Stomach (tissue), 9 donors: ENCODE results near the gene DBP. TPM values are rescaled to one million over a fixed set of nuclear protein-coding genes. Genes with fewer than 3 reads are reported as not detected.

ENCODE experiments used
- DNase-seq, 2 donors: peaks; one replicate each; pipeline versions ENCODE4 v3.0.0 to v3.0.0-alpha.2; 2013 to 2019
- H3K27ac ChIP-seq, 5 donors: fragments of 200-600 bp in 4 of 5; sonication (generic) in 4 of 5; one replicate each; pipeline ENCODE4 v1.5.1; 2013 to 2019; ENCODE audit warnings: mild to moderate bottlenecking in 1 of 5, moderate library complexity in 1 of 5
- H3K27me3 ChIP-seq, 3 donors: fragments of 200-600 bp; sonication (generic); one replicate each; pipeline ENCODE4 v1.5.1; 2017 to 2019; ENCODE audit warnings: mixed run types in 1 of 3
- H3K36me3 ChIP-seq, 4 donors: fragments of 200-600 bp; sonication (generic); 1 replicate in 3 of 4; 2 replicates in 1 of 4; pipeline ENCODE4 v1.5.1; 2016 to 2019
- H3K4me1 ChIP-seq, 4 donors: fragments of 200-600 bp; sonication (generic); one replicate each; pipeline ENCODE4 v1.5.1; 2016 to 2019
- H3K4me3 ChIP-seq, 4 donors: fragments of 200-600 bp; sonication (generic) in 3 of 4; one replicate each; pipeline ENCODE4 v1.5.1; 2016 to 2019; ENCODE audit warnings: mild to moderate bottlenecking in 1 of 4
- H3K9me3 ChIP-seq, 4 donors: fragments of 200-600 bp; sonication (generic); one replicate each; pipeline ENCODE4 v1.5.1; 2016 to 2019
- EP300 ChIP-seq: sonication (generic); formaldehyde crosslinking; IDR thresholded peaks from one replicate; pipeline ENCODE4 v1.6.1; 2017; ENCODE audit warnings: antibody characterized with exemption
- POLR2A ChIP-seq, 4 donors: fragments of 450-650 bp; IDR thresholded peaks; one replicate each; pipeline ENCODE4 v1.6.1; 2016; ENCODE audit warnings: antibody characterized with exemption in 4 of 4, control low read depth in 2 of 4, mild to moderate bottlenecking in 1 of 4, moderate library complexity in 1 of 4
- POLR2AphosphoS5 ChIP-seq, 3 donors: sonication (generic); formaldehyde crosslinking; IDR thresholded peaks; one replicate each; pipeline ENCODE4 v1.6.1; 2016; ENCODE audit warnings: antibody characterized with exemption in 3 of 3
- WGBS, 5 donors: extraction: QIAGEN DNeasy Blood & Tissue Kit in 3 of 5; methylation state at CpG; one replicate each; pipeline versions ENCODE4 v1.1.5 to v1.1.7; 2013 to 2018; 5-methylcytosine and 5-hydroxymethylcytosine counted together
- intact Hi-C: fragments of 100-400 bp; cut with DNase I; formaldehyde crosslinking; loops from one replicate; pipeline ENCODE4 v1.15.1; 2023; ENCODE audit warnings: low total_unique reads
- polyA plus RNA-seq, 3 donors: library from polyadenylated mRNA; stranded (reverse); fragments of 200-250 nt; gene quantifications; one replicate each; pipeline ENCODE4 v1.2.3, GENCODE V29; 2013
- total RNA-seq, 5 donors: library from RNA; depleted of rRNA; stranded (reverse); fragments of >200 nt; gene quantifications; one replicate each; pipeline versions ENCODE4 v1.1.0 to v1.2.3, GENCODE V29; 2014 to 2016
- TF ChIP-seq, protein P1 (sequence below), 7 experiments: fragments of 450-650 bp in 4 of 7; fragments of 200-600 bp in 3 of 7; sonication (generic) in 3 of 7; IDR thresholded peaks; one replicate each; pipeline ENCODE4 v1.5.1; 2016 to 2019; ENCODE audit warnings: antibody characterized with exemption in 7 of 7, control low read depth in 2 of 7, mild to moderate bottlenecking in 1 of 7
- donor health status: healthy with polysubstance abuse.
- donor health status: Bipolar disorder and iron deficiency.
- donor health status: healthy.

The DBP gene
- total and polyA plus RNA-seq, 8 donors: 4.2 to 29.0 (median 9.6) TPM; not detected in 1

GRCh38 chr19:48646001-48646721 lies 9.0 kb upstream of the DBP start, which contains the start of gene CA11:
CA11 (minus strand) TSS chr19:48646187; CDS start chr19:48645632, 555 bp downstream.
- peak; percentile 91 to 97 for DNase-seq
- Histone ChIP-seq H3K36me3 (no peaks in the 10 kb centered on the region), H3K9me3 (no peaks in the 10 kb centered on the region), H3K27me3 (no peaks in the 10 kb centered on the region), H3K27ac (peak within 1 kb of the TSS; percentile 79 to 95 (median 92)), H3K4me1 (peaks cover 14 to 33% (median 28%) of the 10 kb centered on the region in 4 donors), H3K4me3 (peak within 1 kb of the TSS; percentile 50 to 65 (median 57))
- WGBS, 5 donors: 0 to 2% (median 1%) methylated on average over 25 to 33 of the region's 33 CpGs
- intact Hi-C loops: loop anchor here (10.0 kb wide), 1 partner anchor 99 kb away; the partner anchor contains the start of genes IZUMO1 and RASIP1
- TF ChIP-seq POLR2A (IDR thresholded peaks at IDR 0.05) (no peak), EP300 (no peak), POLR2AphosphoS5 (IDR thresholded peaks at IDR 0.05) (no peak)
- TF ChIP-seq, protein P1, sequence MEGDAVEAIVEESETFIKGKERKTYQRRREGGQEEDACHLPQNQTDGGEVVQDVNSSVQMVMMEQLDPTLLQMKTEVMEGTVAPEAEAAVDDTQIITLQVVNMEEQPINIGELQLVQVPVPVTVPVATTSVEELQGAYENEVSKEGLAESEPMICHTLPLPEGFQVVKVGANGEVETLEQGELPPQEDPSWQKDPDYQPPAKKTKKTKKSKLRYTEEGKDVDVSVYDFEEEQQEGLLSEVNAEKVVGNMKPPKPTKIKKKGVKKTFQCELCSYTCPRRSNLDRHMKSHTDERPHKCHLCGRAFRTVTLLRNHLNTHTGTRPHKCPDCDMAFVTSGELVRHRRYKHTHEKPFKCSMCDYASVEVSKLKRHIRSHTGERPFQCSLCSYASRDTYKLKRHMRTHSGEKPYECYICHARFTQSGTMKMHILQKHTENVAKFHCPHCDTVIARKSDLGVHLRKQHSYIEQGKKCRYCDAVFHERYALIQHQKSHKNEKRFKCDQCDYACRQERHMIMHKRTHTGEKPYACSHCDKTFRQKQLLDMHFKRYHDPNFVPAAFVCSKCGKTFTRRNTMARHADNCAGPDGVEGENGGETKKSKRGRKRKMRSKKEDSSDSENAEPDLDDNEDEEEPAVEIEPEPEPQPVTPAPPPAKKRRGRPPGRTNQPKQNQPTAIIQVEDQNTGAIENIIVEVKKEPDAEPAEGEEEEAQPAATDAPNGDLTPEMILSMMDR (IDR thresholded peaks at IDR 0.05): peak in 5 of 7 experiments; percentile 94 to 98 (median 96)

- Histone ChIP-seq H3K4me3 (peak overlapping the region; percentile 50 to 65 (median 57)), H3K27me3 (no peaks in the 10 kb centered on the region), H3K9me3 (no peaks in the 10 kb centered on the region), H3K27ac (peak overlapping the region; percentile 79 to 95 (median 92)), H3K36me3 (no peaks in the 10 kb centered on the region), H3K4me1 (peaks cover 14 to 36% (median 28%) of the 10 kb centered on the region in 4 donors)
- no peak for TF ChIP-seq POLR2AphosphoS5 (IDR thresholded peaks at IDR 0.05)
- TF ChIP-seq POLR2A (IDR thresholded peaks at IDR 0.05): no peak
- no peak for TF ChIP-seq EP300
- TF ChIP-seq, protein P1 (IDR thresholded peaks at IDR 0.05): no peak
- intact Hi-C loops: loop anchor here (10.0 kb wide), 1 partner anchor 99 kb away; the partner anchor contains the start of genes IZUMO1 and RASIP1
- no peak for DNase-seq
- 0 to 1% (median 0%) methylated on average over 5 to 6 of the region's 6 CpGs for WGBS, 5 donors
Observed at GRCh38 chr19:48645620-48646000, 8.4 kb upstream of the DBP start.

- H3K27ac ChIP-seq: peak overlapping the region; percentile 79 to 95 (median 92)
- peaks cover 14 to 37% (median 28%) of the 10 kb centered on the region in 4 donors for H3K4me1 ChIP-seq
- 1 to 5% (median 4%) methylated on average over 16 to 25 of the region's 25 CpGs for WGBS, 5 donors
- TF ChIP-seq POLR2AphosphoS5 (IDR thresholded peaks at IDR 0.05) (no peak), POLR2A (IDR thresholded peaks at IDR 0.05) (no peak), EP300 (no peak)
- TF ChIP-seq, protein P1 (IDR thresholded peaks at IDR 0.05): no peak
- peak overlapping the region; percentile 50 to 65 (median 57) for H3K4me3 ChIP-seq
- intact Hi-C loops: loop anchor here (10.0 kb wide), 1 partner anchor 100 kb away; the partner anchor contains the start of genes IZUMO1 and RASIP1
- H3K9me3 ChIP-seq: no peaks in the 10 kb centered on the region
- no peaks in the 10 kb centered on the region for H3K27me3 ChIP-seq
- H3K36me3 ChIP-seq: no peaks in the 10 kb centered on the region
- DNase-seq: peak; percentile 83 to 92
Observed at GRCh38 chr19:48644839-48645619, 7.8 kb upstream of the DBP start.

DNA sequence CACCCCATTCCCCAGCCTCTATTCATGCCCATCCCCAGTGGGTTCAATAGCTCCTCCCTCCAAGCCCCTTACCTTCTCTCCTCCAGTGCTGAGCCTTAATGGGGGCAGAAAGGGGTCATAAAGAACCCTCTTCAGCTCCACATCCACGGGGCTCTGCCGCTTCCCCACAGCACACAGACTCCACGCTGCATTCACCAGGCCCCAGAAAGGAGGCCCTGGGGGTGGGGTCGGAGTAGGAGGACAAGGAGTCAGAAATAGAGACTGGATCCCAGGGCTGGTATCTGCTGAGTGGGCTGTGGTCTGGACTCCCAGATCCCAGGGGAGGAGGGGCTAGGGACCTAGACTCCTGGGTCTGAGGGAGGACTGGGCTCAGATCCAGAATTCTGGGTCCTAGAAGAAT lies 7.2 kb upstream of the DBP start:
- no peaks in the 10 kb centered on the region for H3K9me3 ChIP-seq
- peak in 1 of 2 donors; percentile 39 for DNase-seq
- peak overlapping the region; percentile 50 to 65 (median 57) for H3K4me3 ChIP-seq
- peaks cover 19 to 44% (median 31%) of the 10 kb centered on the region in 4 donors for H3K4me1 ChIP-seq
- no peaks in the 10 kb centered on the region for H3K27me3 ChIP-seq
- H3K27ac ChIP-seq: peak overlapping the region in 2 of 5 donors; percentile 93 to 95
- TF ChIP-seq EP300 (no peak), POLR2A (IDR thresholded peaks at IDR 0.05) (no peak), POLR2AphosphoS5 (IDR thresholded peaks at IDR 0.05) (no peak)
- TF ChIP-seq, protein P1 (IDR thresholded peaks at IDR 0.05): no peak
- no peaks in the 10 kb centered on the region for H3K36me3 ChIP-seq
- intact Hi-C loops: loop anchor here (10.0 kb wide), 1 partner anchor 100 kb away; the partner anchor contains the start of genes IZUMO1 and RASIP1
- WGBS, 5 donors: 71 to 80% (median 76%) methylated on average over 4 of the region's 4 CpGs
